Activated T-cell treated with anti-CD3 and anti-CD28 coated beads, Interleukin-2, amount 50 U/mL, for 4 hours (primary cell): ENCODE data around the gene GOLGA6L25. TPM values are rescaled to one million over a fixed set of nuclear protein-coding genes. Genes with fewer than 3 reads are reported as not detected.

ENCODE experiments used
- total RNA-seq, 3 donors: library from RNA; stranded (reverse); gene quantifications; one replicate each; pipeline ENCODE4 v1.2.1, GENCODE V29; 2021

The GOLGA6L25 gene
- total RNA-seq, 3 donors from 2014 or later = not detected

Other genes with a start within 250 kb of the GOLGA6L25 start
- 10 to 100 TPM; 20.3 to 27.8 (median 23.5) TPM for gene HERC2, start 231.4 kb upstream of the GOLGA6L25 start, total RNA-seq
- gene GOLGA6L24, start 195.5 kb upstream of the GOLGA6L25 start, total RNA-seq = not detected
- not detected for gene GOLGA8F, start 174.9 kb upstream of the GOLGA6L25 start, total RNA-seq
- gene GOLGA8G, start 20.6 kb upstream of the GOLGA6L25 start, total RNA-seq = not detected
- gene GOLGA8M, start 158.9 kb downstream of the GOLGA6L25 start, total RNA-seq = not detected